ENCODE measurements around the gene OR1F1.

The OR1F1 gene

DNA sequence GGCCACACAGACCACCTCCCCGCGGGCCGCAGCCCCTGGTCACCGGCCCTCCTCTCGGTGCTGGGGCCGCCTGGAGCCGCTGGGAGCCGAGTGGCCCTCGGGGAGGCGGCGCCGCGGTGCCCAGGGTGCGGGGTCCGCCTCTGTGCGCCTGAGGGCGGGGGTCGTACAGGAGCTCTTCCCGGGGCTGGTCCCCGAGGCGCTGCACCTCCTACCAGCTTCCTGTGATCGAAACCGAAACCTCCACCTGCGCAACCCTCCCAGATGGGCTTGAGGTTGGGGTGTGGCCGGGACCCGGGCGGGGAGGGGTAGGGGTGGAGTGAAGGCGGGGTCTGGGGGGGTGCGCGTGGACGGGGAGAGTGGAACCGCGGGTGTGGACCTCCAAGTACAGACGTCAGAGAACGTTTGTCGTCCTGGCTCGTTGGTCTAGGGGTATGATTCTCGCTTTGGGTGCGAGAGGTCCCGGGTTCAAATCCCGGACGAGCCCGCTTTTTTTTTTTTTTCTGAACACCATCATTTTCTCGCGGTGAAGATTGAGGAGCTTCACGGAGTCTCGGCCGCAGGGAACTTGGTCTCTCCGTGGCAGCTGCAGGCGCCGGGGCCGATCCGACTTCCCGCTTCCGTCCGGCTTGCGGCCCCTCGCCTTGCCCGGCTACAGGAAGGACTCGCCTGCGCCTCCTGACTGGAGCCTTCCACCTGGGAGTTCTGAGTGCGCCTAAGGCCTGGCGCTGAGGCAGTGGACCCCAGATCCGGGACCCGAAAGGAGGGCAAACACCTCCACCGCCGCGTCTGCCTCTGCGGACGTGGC is 29.3 kb upstream of the OR1F1 start:
- TF ChIP-seq RAD21 (IDR thresholded peaks at IDR 0.05; ENCODE audit: low read depth) (no peak), ZBTB7A (IDR thresholded peaks at IDR 0.05; ENCODE audit: low read depth) (peak; percentile 78), EGR1 (IDR thresholded peaks at IDR 0.05) (no peak), TEAD4 (IDR thresholded peaks at IDR 0.05) (peak; percentile 63), TAF1 (IDR thresholded peaks at IDR 0.05; ENCODE audit: low read depth) (0 out of 2 replicates have a peak, but pooled peaks have one; percentile 12), TCF12 (IDR thresholded peaks at IDR 0.05; ENCODE audit: low read depth) (no peak)

DNA sequence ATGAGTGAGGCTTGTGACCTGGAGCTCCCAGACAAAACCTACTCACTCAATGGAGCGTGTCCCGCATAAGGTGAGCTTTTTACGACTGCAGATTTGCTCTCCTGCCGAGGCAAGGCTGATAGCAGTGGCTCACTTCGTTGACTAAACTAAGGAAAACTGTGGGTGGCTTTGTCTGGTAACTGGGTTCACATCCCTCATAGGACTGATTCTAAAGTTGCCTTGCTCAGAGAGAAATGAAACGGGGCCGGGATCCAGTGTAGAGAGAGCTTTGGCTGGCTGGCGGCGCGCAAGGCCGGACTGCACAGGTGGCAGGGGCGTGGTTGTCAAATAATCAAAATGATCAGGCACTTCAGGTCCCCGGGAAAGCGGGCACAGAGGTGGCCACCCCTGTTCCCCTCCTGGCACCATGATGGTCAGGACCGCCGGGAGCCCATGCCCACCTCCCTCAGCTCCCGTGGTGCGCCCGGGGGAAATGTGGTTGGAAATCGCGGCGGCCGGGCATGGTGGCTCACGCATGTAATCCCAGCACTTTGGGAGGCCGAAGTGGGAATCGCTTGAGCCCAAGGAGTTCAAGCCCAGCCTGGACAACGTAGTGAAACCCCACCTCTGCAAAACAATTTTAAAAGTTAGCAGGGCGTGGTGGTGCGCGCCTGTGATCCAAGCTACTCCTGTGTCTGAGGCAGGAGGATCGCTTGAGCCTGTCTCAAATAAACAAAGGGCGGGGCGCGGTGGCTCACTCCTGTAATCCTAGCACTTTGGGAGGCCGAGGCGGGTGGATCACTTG is 26.6 kb upstream of the OR1F1 start:
- no peak for TF ChIP-seq TEAD4 (IDR thresholded peaks at IDR 0.05)
- TF ChIP-seq TCF12 (IDR thresholded peaks at IDR 0.05; ENCODE audit: low read depth): no peak
- TF ChIP-seq EGR1 (IDR thresholded peaks at IDR 0.05): no peak
- TF ChIP-seq TAF1 (IDR thresholded peaks at IDR 0.05; ENCODE audit: low read depth): no peak
- no peak for TF ChIP-seq NFIC (IDR thresholded peaks at IDR 0.05)
- no peak for TF ChIP-seq ZBTB7A (IDR thresholded peaks at IDR 0.05; ENCODE audit: low read depth)
- TF ChIP-seq EP300 (IDR thresholded peaks at IDR 0.05; ENCODE audit: borderline replicate concordance): no peak
- no peak for TF ChIP-seq YY1 (IDR thresholded peaks at IDR 0.05; ENCODE audit: low read depth)

DNA sequence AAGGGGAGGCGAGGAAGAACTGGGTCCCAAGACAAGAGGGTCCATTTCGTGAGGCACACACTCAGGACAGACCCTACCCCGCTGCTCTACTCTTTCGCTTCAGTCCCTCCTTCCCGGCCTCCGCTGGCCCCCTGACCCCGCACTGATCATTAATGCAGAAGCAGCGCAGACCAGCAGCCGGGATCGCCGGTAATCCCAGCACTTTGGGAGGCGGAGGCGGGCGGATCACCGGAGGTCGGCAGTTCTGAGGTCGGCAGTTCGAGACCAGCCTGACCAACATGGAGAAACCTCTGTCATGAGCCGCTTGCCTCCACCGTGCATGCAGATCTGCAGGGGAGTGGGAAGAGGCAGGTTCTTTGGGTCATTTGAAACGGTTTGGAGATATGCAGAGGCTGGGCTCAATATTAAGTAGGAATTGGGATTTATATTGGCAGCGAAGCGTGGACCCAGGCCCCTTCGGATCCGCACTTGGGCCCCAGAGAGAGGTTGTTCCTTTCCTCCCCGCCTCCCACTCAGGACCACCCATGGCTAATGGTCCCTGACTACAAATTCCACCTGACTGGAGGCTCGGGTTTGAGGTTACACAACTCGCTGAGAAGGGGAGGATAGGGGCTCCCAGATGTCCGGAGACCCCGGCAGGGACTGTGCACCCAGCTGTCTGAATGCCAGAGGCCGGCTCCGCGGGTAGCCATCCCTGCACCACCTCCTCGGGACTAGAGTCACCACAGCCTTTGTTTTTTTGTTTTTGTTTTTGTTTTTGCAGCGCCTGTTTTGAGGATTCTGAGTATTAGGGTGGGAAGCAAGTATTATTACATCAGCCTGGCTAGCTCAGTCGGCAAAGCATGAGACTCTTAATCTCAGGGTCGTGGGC is 23.6 kb upstream of the OR1F1 start:
- TF ChIP-seq ZBTB7A (IDR thresholded peaks at IDR 0.05; ENCODE audit: low read depth): no peak

DNA sequence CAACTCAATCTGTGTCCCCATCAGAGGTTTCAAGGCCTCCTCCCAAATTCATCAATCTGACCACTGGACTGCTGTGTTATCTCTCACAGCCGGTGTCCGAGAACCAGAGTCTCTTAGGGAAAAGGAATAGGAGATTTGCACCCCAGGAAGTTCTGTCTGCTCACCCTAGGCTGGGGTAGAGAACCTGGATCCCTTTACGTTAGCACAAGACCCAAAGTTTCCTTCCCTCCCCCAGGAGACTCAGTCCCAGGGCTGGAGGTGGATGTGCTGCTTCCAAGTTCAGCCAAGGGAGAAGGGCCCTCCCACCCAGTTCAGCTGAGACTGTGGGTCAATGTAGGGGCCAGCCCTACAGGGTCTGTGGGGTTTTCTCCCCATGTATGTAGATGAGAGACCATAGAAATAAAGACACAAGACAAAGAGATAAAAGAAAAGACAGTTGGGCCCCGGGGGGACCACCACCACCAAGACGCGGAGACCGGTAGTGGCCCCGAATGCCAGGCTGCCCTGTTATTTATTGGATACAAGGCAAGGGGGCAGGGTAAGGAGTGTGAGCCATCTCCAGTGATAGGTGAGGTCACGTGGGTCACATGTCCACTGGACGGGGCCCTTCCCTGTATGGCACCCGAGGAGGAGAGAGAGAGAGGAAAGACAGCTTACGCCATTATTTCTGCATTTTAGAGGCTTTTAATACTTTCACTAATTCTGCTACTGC is 22.7 kb upstream of the OR1F1 start:
- TF ChIP-seq TAF1 (IDR thresholded peaks at IDR 0.05; ENCODE audit: low read depth) (no peak), FOXM1 (IDR thresholded peaks at IDR 0.05; ENCODE audit: borderline replicate concordance, low read depth) (no peak), ZBTB7A (IDR thresholded peaks at IDR 0.05; ENCODE audit: low read depth) (no peak)
- TF ChIP-seq, protein P1, sequence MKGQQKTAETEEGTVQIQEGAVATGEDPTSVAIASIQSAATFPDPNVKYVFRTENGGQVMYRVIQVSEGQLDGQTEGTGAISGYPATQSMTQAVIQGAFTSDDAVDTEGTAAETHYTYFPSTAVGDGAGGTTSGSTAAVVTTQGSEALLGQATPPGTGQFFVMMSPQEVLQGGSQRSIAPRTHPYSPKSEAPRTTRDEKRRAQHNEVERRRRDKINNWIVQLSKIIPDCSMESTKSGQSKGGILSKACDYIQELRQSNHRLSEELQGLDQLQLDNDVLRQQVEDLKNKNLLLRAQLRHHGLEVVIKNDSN (IDR thresholded peaks at IDR 0.05): peak; percentile 59; the same call in 1 of the 2 replicates

DNA sequence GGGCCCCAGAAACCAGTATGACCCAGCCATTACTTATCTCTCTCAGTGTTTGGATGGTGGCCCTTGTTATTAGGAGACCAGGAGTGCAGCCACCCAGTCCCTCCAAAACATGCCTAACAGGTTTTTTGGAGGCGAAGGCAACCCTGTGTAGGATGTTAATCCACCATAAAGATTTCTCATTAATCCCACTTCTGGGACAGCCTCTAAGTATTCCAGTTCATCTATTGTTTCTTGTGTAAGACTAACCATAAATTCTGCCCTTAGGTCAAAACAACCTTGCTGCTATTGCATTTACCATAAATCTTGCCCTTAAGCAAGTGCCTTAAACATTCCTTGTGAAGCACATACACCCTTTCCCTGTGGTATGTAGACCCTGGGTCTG is 21.5 kb upstream of the OR1F1 start:
- TF ChIP-seq YY1 (IDR thresholded peaks at IDR 0.05; ENCODE audit: low read depth): no peak
- TF ChIP-seq TAF1 (IDR thresholded peaks at IDR 0.05; ENCODE audit: low read depth): no peak
- TF ChIP-seq EP300 (IDR thresholded peaks at IDR 0.05; ENCODE audit: borderline replicate concordance): no peak
- TF ChIP-seq NFIC (IDR thresholded peaks at IDR 0.05): no peak
- no peak for TF ChIP-seq TEAD4 (IDR thresholded peaks at IDR 0.05)

DNA sequence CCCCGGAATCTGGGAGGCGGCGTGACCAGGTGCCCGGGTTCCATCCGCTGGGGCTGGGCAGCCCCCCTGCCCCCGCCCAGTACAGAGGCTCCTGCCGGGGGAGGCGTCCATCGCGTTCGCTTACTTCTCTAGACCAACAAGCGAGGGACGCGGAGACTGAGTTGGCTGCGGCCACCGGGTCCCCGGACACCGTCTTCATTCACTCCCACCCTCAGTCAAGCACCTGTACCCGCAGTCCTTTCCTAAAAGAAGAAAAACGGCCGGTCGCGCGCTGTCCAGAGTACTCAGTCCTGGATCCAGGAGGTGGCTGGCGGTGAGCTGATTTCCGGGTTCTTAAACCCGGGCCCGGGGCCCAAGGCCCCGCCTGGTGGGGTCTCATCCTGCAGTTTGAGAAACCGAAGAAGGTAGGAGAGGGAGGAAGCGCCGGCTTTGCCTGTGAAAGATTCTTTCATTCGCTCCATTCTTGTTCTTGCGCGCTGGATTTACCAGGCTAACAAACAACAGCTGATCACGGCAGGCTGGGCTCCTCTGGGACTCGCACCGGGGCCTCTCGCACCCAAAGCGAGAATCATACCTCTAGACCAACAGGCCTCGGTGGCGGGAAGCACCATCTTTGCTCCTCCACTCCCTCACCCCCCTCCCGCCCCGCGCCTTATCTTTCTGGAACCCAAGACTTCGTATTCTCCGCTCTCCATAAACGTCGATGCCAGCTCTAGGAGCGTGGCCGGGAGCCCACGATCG is 17.4 kb upstream of the OR1F1 start:
- TF ChIP-seq, protein P2, sequence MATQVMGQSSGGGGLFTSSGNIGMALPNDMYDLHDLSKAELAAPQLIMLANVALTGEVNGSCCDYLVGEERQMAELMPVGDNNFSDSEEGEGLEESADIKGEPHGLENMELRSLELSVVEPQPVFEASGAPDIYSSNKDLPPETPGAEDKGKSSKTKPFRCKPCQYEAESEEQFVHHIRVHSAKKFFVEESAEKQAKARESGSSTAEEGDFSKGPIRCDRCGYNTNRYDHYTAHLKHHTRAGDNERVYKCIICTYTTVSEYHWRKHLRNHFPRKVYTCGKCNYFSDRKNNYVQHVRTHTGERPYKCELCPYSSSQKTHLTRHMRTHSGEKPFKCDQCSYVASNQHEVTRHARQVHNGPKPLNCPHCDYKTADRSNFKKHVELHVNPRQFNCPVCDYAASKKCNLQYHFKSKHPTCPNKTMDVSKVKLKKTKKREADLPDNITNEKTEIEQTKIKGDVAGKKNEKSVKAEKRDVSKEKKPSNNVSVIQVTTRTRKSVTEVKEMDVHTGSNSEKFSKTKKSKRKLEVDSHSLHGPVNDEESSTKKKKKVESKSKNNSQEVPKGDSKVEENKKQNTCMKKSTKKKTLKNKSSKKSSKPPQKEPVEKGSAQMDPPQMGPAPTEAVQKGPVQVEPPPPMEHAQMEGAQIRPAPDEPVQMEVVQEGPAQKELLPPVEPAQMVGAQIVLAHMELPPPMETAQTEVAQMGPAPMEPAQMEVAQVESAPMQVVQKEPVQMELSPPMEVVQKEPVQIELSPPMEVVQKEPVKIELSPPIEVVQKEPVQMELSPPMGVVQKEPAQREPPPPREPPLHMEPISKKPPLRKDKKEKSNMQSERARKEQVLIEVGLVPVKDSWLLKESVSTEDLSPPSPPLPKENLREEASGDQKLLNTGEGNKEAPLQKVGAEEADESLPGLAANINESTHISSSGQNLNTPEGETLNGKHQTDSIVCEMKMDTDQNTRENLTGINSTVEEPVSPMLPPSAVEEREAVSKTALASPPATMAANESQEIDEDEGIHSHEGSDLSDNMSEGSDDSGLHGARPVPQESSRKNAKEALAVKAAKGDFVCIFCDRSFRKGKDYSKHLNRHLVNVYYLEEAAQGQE (IDR thresholded peaks at IDR 0.05; ENCODE audit: low read depth): 0 out of 2 replicates have a peak, but pooled peaks have one; percentile 13
- no peak for TF ChIP-seq TAF1 (IDR thresholded peaks at IDR 0.05; ENCODE audit: low read depth)

DNA sequence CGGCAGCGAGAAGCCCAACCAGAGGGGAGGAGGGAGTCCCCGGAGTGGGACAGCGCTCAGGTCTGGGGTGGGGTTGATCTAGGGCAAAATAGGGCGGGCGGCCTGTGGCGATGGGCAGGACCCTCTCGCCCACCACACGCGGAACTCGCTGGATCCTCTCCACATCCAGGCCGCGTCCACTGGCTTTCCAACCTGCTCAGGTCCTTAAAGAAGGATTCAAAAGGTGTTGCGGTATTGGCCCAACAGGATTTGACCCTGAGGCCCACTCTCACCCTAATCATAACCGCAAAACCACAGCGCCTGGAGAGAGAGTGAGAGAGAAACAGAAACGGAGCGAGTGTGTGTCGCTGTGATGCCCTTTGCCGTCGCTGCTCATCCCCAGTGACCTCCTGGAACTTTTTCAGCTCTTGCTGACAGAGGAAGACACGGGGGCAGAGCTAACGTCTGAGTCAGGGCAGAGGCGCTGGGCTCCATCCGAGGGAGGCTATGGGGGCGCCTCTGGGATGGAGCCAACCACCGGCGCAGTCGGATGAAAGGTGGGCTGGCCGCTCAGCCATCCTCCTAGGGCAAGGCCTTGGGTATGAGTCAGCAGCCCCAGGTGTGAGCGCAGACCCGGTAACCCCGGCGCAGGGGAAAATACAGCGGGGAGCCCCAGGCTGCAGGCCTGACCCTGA is 16.7 kb upstream of the OR1F1 start:
- TF ChIP-seq YY1 (IDR thresholded peaks at IDR 0.05; ENCODE audit: low read depth): no peak
- no peak for TF ChIP-seq FOXM1 (IDR thresholded peaks at IDR 0.05; ENCODE audit: borderline replicate concordance, low read depth)
- no peak for TF ChIP-seq EGR1 (IDR thresholded peaks at IDR 0.05)
- TF ChIP-seq RAD21 (IDR thresholded peaks at IDR 0.05; ENCODE audit: low read depth): no peak
- no peak for TF ChIP-seq TEAD4 (IDR thresholded peaks at IDR 0.05)
- TF ChIP-seq, protein P3, sequence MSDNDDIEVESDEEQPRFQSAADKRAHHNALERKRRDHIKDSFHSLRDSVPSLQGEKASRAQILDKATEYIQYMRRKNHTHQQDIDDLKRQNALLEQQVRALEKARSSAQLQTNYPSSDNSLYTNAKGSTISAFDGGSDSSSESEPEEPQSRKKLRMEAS (IDR thresholded peaks at IDR 0.05): no peak
